Mucosa of descending colon (tissue), 3 donors: ENCODE results near the gene TNRC6A. TPM values are rescaled to one million over a fixed set of nuclear protein-coding genes. Genes with fewer than 3 reads are reported as not detected.

ENCODE experiments used
- ATAC-seq: fragments of 200-7000 bp; cut with Tn5 transposase; one replicate; pipeline ENCODE4 v1.9.1; 2020; ENCODE audit warnings: mild to moderate bottlenecking, moderate library complexity
- DNase-seq, 3 donors: peaks; one replicate each; pipeline ENCODE4 v3.0.0-alpha.2; 2020
- H3K36me3 ChIP-seq: fragments of 200-600 bp; one replicate; pipeline ENCODE4 v1.8.0; 2021; ENCODE audit warnings: low read depth, mild to moderate bottlenecking
- H3K4me1 ChIP-seq: fragments of 200-600 bp; one replicate; pipeline ENCODE4 v1.8.0; 2021; ENCODE audit warnings: low read depth, mild to moderate bottlenecking
- H3K4me3 ChIP-seq: fragments of 200-600 bp; one replicate; pipeline ENCODE4 v1.8.0; 2021; ENCODE audit warnings: mild to moderate bottlenecking
- H3K9me3 ChIP-seq: fragments of 200-600 bp; one replicate; pipeline ENCODE4 v1.8.0; 2021; ENCODE audit warnings: mild to moderate bottlenecking
- CTCF ChIP-seq: fragments of 200-600 bp; IDR thresholded peaks from one replicate; pipeline ENCODE4 v1.8.0; 2022; ENCODE audit warnings: antibody characterized with exemption, mild to moderate bottlenecking
- intact Hi-C, 2 donors: fragments of 100-400 bp; cut with DNase I in 1 of 2; cut with micrococcal nuclease in 1 of 2; formaldehyde crosslinking; loops; one replicate each; pipeline versions ENCODE4 v1.11.0 to v1.11.1; 2022; cut with DNase I, micrococcal nuclease
- total RNA-seq, 3 donors: library from RNA; stranded (reverse); fragmentation: NEBNext Ultra II Directional in 2 of 3; extraction: Animal tissue kit (Norgen Biotek cat#: 25700) in 2 of 3; gene quantifications; one replicate each; pipeline versions ENCODE4 v1.2.1 to v1.2.4, GENCODE V29; 2021 to 2023
- donor health status: DM: no; HTN: no; CAD: no; lungs with moderate emphysema.
- donor health status: DM: no; HTN: no; CAD: no.
- donor health status: DM: no; HTN: yes; CAD: no.

TNRC6A gene
- total RNA-seq, 3 donors from 2014 or later: 40.5 to 83.7 (median 47.8) TPM

GRCh38 chr16:24761526-24761925 is 32.1 kb downstream of the TNRC6A start:
- no peaks in the 10 kb centered on the region for H3K36me3 ChIP-seq
- no peaks in the 10 kb centered on the region for H3K9me3 ChIP-seq
- no peak overlapping the region for H3K4me3 ChIP-seq
- intact Hi-C loops: no loop called here
- ATAC-seq (no peak), DNase-seq (no peak)
- no peaks in the 10 kb centered on the region for H3K4me1 ChIP-seq
- no peak for TF ChIP-seq CTCF

- Histone ChIP-seq H3K36me3 (no peaks in the 10 kb centered on the region), H3K4me3 (no peak overlapping the region), H3K9me3 (no peaks in the 10 kb centered on the region), H3K4me1 (no peaks in the 10 kb centered on the region)
- ATAC-seq (no peak), DNase-seq (no peak)
- no peak for TF ChIP-seq CTCF
- intact Hi-C loops: no loop called here
Observed at GRCh38 chr16:24764916-24765315, 35.5 kb downstream of the TNRC6A start.

GRCh38 chr16:24766057-24766456 is 36.6 kb downstream of the TNRC6A start:
- no peak for ATAC-seq
- DNase-seq: no peak
- no peak for TF ChIP-seq CTCF
- H3K36me3 ChIP-seq: no peaks in the 10 kb centered on the region
- H3K9me3 ChIP-seq: no peaks in the 10 kb centered on the region
- intact Hi-C loops: no loop called here
- no peaks in the 10 kb centered on the region for H3K4me1 ChIP-seq
- no peak overlapping the region for H3K4me3 ChIP-seq

- TF ChIP-seq CTCF: no peak
- Histone ChIP-seq H3K9me3 (no peaks in the 10 kb centered on the region), H3K4me1 (no peaks in the 10 kb centered on the region), H3K36me3 (no peaks in the 10 kb centered on the region), H3K4me3 (no peak overlapping the region)
- DNase-seq (no peak), ATAC-seq (no peak)
- intact Hi-C loops: no loop called here
Observed at GRCh38 chr16:24769806-24770205, 40.4 kb downstream of the TNRC6A start.

- H3K36me3 ChIP-seq: no peaks in the 10 kb centered on the region
- ATAC-seq (peak; percentile 35), DNase-seq (no peak)
- intact Hi-C loops: no loop called here
- TF ChIP-seq CTCF: no peak
- no peaks in the 10 kb centered on the region for H3K9me3 ChIP-seq
- no peak overlapping the region for H3K4me3 ChIP-seq
- H3K4me1 ChIP-seq: peaks cover 4% of the 10 kb centered on the region
Observed at GRCh38 chr16:24771132-24771778, 41.8 kb downstream of the TNRC6A start.

- Histone ChIP-seq H3K4me1 (peaks cover 6% of the 10 kb centered on the region), H3K36me3 (no peaks in the 10 kb centered on the region), H3K4me3 (no peak overlapping the region), H3K9me3 (no peaks in the 10 kb centered on the region)
- DNase-seq: no peak
- ATAC-seq: no peak
- TF ChIP-seq CTCF: no peak
- intact Hi-C loops: no loop called here
Observed at GRCh38 chr16:24771779-24772157, 42.3 kb downstream of the TNRC6A start.
